ENCODE results near the gene SAP30L. TPM values are rescaled to one million over a fixed set of nuclear protein-coding genes. Genes with fewer than 3 reads are reported as not detected.
A peak's percentile ranks its signal among the peaks of the same experiment; 100 is the strongest.

SAP30L gene
- total RNA-seq, 1 experiment from 2014 or later: 45.9 TPM

- Mint-ChIP-seq H3K9me3 (ENCODE audit: unreplicated experiment) (no peaks in the 10 kb centered on the region), H3K4me3 (ENCODE audit: unreplicated experiment) (peak overlapping the region; percentile 81), H3K36me3 (ENCODE audit: insufficient read depth, unreplicated experiment) (peaks cover 36% of the 10 kb centered on the region), H3K4me1 (ENCODE audit: insufficient read depth, unreplicated experiment) (peaks cover 46% of the 10 kb centered on the region), H3K27me3 (ENCODE audit: insufficient read depth, unreplicated experiment) (no peaks in the 10 kb centered on the region), H3K27ac (ENCODE audit: low read depth, unreplicated experiment) (peak overlapping the region; percentile 77)
- DNase-seq (ENCODE audit: unreplicated experiment): no peak
- intact Hi-C loops (cut with micrococcal nuclease): no loop called here
- ChIA-PET CTCF (interaction anchor here (0.6 to 1.6 kb wide), 12 partner anchors 13 to 517 kb away, joined by 3 to 6 read pairs (median 3); no protein-coding TSS in a partner anchor), POLR2A (interaction anchor here (0.7 to 4.0 kb wide), 21 partner anchors 10 to 1260 kb away, joined by 3 to 34 read pairs (median 3); partner anchors contain the start of genes FAM114A2, GALNT10 and MFAP3)
- BruUV-seq (replicated peaks): TSS peak; percentile 26
- no peak for TF ChIP-seq CTCF (IDR thresholded peaks at IDR 0.05; ENCODE audit: unreplicated experiment)
Measured at GRCh38 chr5:154447089-154447725, 1.4 kb downstream of the SAP30L start.

GRCh38 chr5:154449786-154450185 lies 4.0 kb downstream of the SAP30L start:
- ChIA-PET CTCF (interaction anchor here (0.5 to 6.5 kb wide), 9 partner anchors 8 to 578 kb away, joined by 3 to 52 read pairs (median 4); no protein-coding TSS in a partner anchor), POLR2A (interaction anchor here (0.5 to 1.2 kb wide), 4 partner anchors 13 to 329 kb away, joined by 3 to 4 read pairs (median 3); no protein-coding TSS in a partner anchor)
- no peak overlapping the region for H3K27ac Mint-ChIP-seq (ENCODE audit: low read depth, unreplicated experiment)
- H3K9me3 Mint-ChIP-seq (ENCODE audit: unreplicated experiment): no peaks in the 10 kb centered on the region
- no peaks in the 10 kb centered on the region for H3K27me3 Mint-ChIP-seq (ENCODE audit: insufficient read depth, unreplicated experiment)
- no peak for TF ChIP-seq CTCF (IDR thresholded peaks at IDR 0.05; ENCODE audit: unreplicated experiment)
- H3K36me3 Mint-ChIP-seq (ENCODE audit: insufficient read depth, unreplicated experiment): peaks cover 53% of the 10 kb centered on the region
- no peak overlapping the region for H3K4me3 Mint-ChIP-seq (ENCODE audit: unreplicated experiment)
- H3K4me1 Mint-ChIP-seq (ENCODE audit: insufficient read depth, unreplicated experiment): peaks cover 30% of the 10 kb centered on the region
- intact Hi-C loops (cut with micrococcal nuclease): no loop called here
- no peak for DNase-seq (ENCODE audit: unreplicated experiment)
- no TSS peak for BruUV-seq (replicated peaks)

- intact Hi-C loops (cut with micrococcal nuclease): no loop called here
- Mint-ChIP-seq H3K4me1 (ENCODE audit: insufficient read depth, unreplicated experiment) (peaks cover 20% of the 10 kb centered on the region), H3K9me3 (ENCODE audit: unreplicated experiment) (no peaks in the 10 kb centered on the region), H3K27ac (ENCODE audit: low read depth, unreplicated experiment) (no peak overlapping the region), H3K36me3 (ENCODE audit: insufficient read depth, unreplicated experiment) (peaks cover 66% of the 10 kb centered on the region), H3K4me3 (ENCODE audit: unreplicated experiment) (no peak overlapping the region), H3K27me3 (ENCODE audit: insufficient read depth, unreplicated experiment) (no peaks in the 10 kb centered on the region)
- CTCF ChIA-PET: interaction anchor here (0.6 to 6.5 kb wide), 3 partner anchors 10 to 158 kb away, joined by 3 to 52 read pairs (median 4); no protein-coding TSS in a partner anchor
- TF ChIP-seq CTCF (IDR thresholded peaks at IDR 0.05; ENCODE audit: unreplicated experiment): no peak
- no peak for DNase-seq (ENCODE audit: unreplicated experiment)
- POLR2A ChIA-PET: no interaction called here
- BruUV-seq (replicated peaks): no TSS peak
Measured at GRCh38 chr5:154451957-154452356, 6.2 kb downstream of the SAP30L start.

- Mint-ChIP-seq H3K27me3 (ENCODE audit: insufficient read depth, unreplicated experiment) (no peaks in the 10 kb centered on the region), H3K9me3 (ENCODE audit: unreplicated experiment) (no peaks in the 10 kb centered on the region), H3K4me1 (ENCODE audit: insufficient read depth, unreplicated experiment) (peaks cover 3% of the 10 kb centered on the region), H3K27ac (ENCODE audit: low read depth, unreplicated experiment) (no peak overlapping the region), H3K4me3 (ENCODE audit: unreplicated experiment) (no peak overlapping the region), H3K36me3 (ENCODE audit: insufficient read depth, unreplicated experiment) (peaks cover 75% of the 10 kb centered on the region)
- intact Hi-C loops (cut with micrococcal nuclease): no loop called here
- no TSS peak for BruUV-seq (replicated peaks)
- TF ChIP-seq CTCF (IDR thresholded peaks at IDR 0.05; ENCODE audit: unreplicated experiment): no peak
- POLR2A ChIA-PET: interaction anchor here (4.4 kb wide), 1 partner anchor 8 kb away, joined by 34 read pairs; the partner anchor contains the start of gene SAP30L
- DNase-seq (ENCODE audit: unreplicated experiment): no peak
- CTCF ChIA-PET: interaction anchor here (1.0 to 4.6 kb wide), 2 partner anchors 11 to 12 kb away, joined by 3 to 32 read pairs; no protein-coding TSS in a partner anchor
Measured at GRCh38 chr5:154455585-154455984, 9.8 kb downstream of the SAP30L start.
